DOHH2 (cell line): ENCODE data around the gene SNX9.

Experiments
- EZH2phosphoT487 ChIP-seq: fragments of 200-600 bp; sonication (generic); IDR thresholded peaks from 2 replicates; pipeline ENCODE4 v1.6.1; 2017; ENCODE audit warnings: borderline replicate concordance, mild to moderate bottlenecking, antibody characterized with exemption, low read length, moderate library complexity, mixed read lengths
- TF ChIP-seq, protein P1 (sequence below): fragments of 200-600 bp; sonication (generic); IDR thresholded peaks from one replicate; pipeline ENCODE4 v1.5.1; 2014; ENCODE audit warnings: antibody characterized with exemption, mild to moderate bottlenecking, low read depth, low read length; ENCODE audit not compliant: poor library complexity, severe bottlenecking

DNA sequence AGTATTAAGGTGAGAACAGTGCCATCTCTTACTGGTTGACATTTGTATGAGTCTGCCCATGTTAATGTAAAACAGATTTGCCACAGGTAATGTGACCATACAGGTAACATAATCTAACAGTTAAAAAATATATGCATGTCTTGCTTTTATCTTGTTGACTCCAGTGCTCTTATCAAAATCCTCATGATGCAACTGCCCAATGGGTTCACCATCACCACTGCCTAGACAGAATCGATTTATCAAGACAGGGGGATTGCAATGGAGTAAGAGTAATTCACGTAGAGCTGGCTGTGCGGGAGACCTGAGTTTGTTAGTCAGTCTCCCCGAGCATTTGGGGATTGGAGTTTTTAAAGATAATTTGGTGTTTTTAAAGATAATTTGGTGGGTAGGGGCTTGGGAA, 19.2 kb downstream of the SNX9 start:
- TF ChIP-seq, protein P1, sequence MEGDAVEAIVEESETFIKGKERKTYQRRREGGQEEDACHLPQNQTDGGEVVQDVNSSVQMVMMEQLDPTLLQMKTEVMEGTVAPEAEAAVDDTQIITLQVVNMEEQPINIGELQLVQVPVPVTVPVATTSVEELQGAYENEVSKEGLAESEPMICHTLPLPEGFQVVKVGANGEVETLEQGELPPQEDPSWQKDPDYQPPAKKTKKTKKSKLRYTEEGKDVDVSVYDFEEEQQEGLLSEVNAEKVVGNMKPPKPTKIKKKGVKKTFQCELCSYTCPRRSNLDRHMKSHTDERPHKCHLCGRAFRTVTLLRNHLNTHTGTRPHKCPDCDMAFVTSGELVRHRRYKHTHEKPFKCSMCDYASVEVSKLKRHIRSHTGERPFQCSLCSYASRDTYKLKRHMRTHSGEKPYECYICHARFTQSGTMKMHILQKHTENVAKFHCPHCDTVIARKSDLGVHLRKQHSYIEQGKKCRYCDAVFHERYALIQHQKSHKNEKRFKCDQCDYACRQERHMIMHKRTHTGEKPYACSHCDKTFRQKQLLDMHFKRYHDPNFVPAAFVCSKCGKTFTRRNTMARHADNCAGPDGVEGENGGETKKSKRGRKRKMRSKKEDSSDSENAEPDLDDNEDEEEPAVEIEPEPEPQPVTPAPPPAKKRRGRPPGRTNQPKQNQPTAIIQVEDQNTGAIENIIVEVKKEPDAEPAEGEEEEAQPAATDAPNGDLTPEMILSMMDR: no peak
- no peak for TF ChIP-seq EZH2phosphoT487
